ENCODE data around the gene C3orf20.

The C3orf20 gene

DNA sequence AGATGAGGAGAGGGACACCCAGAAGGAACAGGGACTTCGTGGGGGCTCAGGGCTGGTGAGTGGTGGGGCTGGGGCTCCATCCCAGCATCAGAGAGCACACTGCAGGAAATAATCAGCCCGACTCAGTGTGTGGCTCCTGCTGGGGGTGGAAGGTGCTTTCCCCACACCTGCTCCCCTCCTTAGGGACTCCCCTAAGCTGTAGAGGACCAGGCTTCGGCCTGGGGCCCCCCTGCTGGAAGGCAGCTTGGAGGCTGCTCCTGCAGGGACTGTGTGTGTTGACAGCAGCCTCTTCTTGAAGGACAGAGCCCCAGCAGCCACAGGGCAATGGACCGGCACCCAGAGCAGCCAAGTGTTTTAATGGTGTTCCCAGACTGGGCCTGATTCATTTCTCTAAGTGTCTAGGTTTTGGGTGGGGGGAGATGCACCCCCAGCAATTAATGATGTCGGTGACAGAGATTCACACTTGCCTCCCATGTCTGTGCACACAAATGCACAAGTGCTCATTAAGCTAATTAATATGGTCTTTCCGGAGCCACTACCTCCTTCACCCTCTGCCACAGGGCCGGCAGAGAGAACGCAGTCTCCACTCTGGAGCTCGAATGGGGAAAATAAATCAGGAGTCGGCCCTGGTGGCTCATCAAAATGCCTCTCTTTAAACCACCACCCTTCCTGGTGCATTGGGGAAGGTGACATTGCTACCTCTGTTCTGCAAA, 126.9 kb downstream of the C3orf20 start:
- Histone ChIP-seq H3K27me3 (ENCODE audit: low read length) (no peaks in the 10 kb centered on the region), H3K9ac (ENCODE audit: low read length) (no peak overlapping the region), H3K36me3 (ENCODE audit: low read length) (no peaks in the 10 kb centered on the region)

DNA sequence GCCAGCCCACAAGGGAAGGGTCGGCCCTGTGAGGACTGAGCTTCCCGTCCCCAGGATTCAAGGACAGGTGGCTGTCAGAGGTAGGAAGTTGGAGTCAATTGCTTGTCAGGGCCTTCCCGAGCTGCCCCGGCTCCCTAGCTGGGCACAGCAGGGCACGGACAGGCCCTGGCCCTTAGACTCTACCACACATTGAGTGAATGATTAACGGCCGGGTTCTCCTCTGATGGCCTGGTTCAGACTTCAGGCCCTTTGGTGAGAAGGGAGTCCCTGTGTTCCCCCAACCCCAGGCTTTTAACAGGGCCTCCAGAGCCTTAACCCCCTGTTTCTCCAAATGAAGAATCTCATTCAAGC, 127.4 kb downstream of the C3orf20 start:
- Histone ChIP-seq H3K27me3 (ENCODE audit: low read length) (no peaks in the 10 kb centered on the region), H4K20me1 (ENCODE audit: low read depth, low read length) (no peaks in the 10 kb centered on the region), H3K9ac (ENCODE audit: low read length) (no peak overlapping the region), H3K27ac (ENCODE audit: low read depth, low read length) (no peak overlapping the region), H3K4me3 (ENCODE audit: insufficient read depth, low read length, poor library complexity, severe bottlenecking) (no peak overlapping the region), H3K9me2 (replicated peaks; ENCODE audit: insufficient read depth, low read length) (no peaks in the 10 kb centered on the region), H3K4me2 (ENCODE audit: low read depth, low read length, poor library complexity, severe bottlenecking) (no peak overlapping the region), H3K36me3 (ENCODE audit: low read length) (no peaks in the 10 kb centered on the region), H2AFZ (ENCODE audit: low read depth, low read length, severe bottlenecking) (no peak overlapping the region), H3K9me3 (ENCODE audit: insufficient read depth, low read length) (no peaks in the 10 kb centered on the region), H3F3A (ENCODE audit: insufficient read depth) (no peaks in the 10 kb centered on the region), H3K79me2 (ENCODE audit: insufficient read depth, low read length) (no peaks in the 10 kb centered on the region)
- no peak for TF ChIP-seq EZH2phosphoT487 (conservative IDR thresholded peaks at IDR 0.05; ENCODE audit: low read length)
- no peak for TF ChIP-seq CTCF (IDR thresholded peaks at IDR 0.05; ENCODE audit: insufficient read depth, low read length, poor library complexity, severe bottlenecking)

More for the DNA sequence above, 126.9 kb downstream of the C3orf20 start:
- Histone ChIP-seq H4K20me1 (ENCODE audit: low read depth, low read length) (no peaks in the 10 kb centered on the region), H2AFZ (ENCODE audit: low read depth, low read length, severe bottlenecking) (no peak overlapping the region), H3F3A (ENCODE audit: insufficient read depth) (no peaks in the 10 kb centered on the region), H3K79me2 (ENCODE audit: insufficient read depth, low read length) (no peaks in the 10 kb centered on the region), H3K9me2 (replicated peaks; ENCODE audit: insufficient read depth, low read length) (no peaks in the 10 kb centered on the region), H3K27ac (ENCODE audit: low read depth, low read length) (no peak overlapping the region), H3K4me3 (ENCODE audit: insufficient read depth, low read length, poor library complexity, severe bottlenecking) (no peak overlapping the region), H3K4me2 (ENCODE audit: low read depth, low read length, poor library complexity, severe bottlenecking) (no peak overlapping the region), H3K9me3 (ENCODE audit: insufficient read depth, low read length) (no peaks in the 10 kb centered on the region)
- no peak for TF ChIP-seq CTCF (IDR thresholded peaks at IDR 0.05; ENCODE audit: insufficient read depth, low read length, poor library complexity, severe bottlenecking)
- no peak for TF ChIP-seq EZH2phosphoT487 (conservative IDR thresholded peaks at IDR 0.05; ENCODE audit: low read length)

DNA sequence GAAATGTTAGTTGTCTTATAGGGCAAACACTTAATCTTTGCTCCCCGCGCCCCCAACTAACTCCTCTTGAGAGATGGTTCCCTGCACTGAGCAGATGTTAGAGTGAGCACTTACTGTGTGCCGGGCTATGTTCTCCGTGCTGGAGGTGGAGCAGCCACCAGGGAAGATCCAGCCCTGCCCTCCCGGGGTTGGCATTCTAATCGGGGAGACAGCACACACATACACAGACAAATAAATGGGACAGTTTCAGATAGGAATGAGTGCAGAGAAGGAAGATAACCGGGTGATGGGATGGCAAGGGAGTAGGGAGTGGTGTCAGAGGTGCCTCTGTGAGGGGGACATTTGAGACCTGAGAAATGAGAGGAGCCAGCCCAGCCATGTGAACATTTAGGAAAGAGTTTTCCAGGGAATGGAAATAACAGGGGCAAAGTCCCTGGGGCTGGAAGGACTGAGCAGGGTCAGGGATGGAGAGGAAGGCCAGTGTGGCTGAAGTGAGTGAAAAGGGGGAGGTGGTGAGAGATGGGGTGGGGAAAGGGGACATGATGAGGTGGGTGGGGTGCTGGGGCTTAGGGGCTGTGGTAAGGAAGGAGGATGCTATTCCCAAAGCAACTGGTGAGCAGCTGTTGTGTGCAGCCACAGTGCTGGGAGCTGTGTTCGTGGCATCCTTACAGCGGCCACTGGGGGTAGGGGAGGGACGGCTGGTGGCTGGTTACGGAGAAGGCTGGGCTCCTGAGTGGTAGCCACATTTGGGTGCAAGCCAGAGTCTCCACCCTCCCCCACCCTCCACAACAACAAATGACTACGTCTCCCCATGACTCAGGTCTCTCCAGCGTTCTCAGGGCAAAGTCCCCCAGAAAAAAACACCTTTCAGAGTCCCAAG, 128.4 kb downstream of the C3orf20 start:
- Histone ChIP-seq H3F3A (ENCODE audit: insufficient read depth) (no peaks in the 10 kb centered on the region), H3K4me3 (ENCODE audit: insufficient read depth, low read length, poor library complexity, severe bottlenecking) (no peak overlapping the region), H3K27ac (ENCODE audit: low read depth, low read length) (no peak overlapping the region), H3K9me3 (ENCODE audit: insufficient read depth, low read length) (no peaks in the 10 kb centered on the region), H4K20me1 (ENCODE audit: low read depth, low read length) (no peaks in the 10 kb centered on the region), H3K79me2 (ENCODE audit: insufficient read depth, low read length) (no peaks in the 10 kb centered on the region), H3K4me2 (ENCODE audit: low read depth, low read length, poor library complexity, severe bottlenecking) (no peak overlapping the region), H3K9ac (ENCODE audit: low read length) (no peak overlapping the region), H3K27me3 (ENCODE audit: low read length) (no peaks in the 10 kb centered on the region), H2AFZ (ENCODE audit: low read depth, low read length, severe bottlenecking) (no peak overlapping the region), H3K9me2 (replicated peaks; ENCODE audit: insufficient read depth, low read length) (no peaks in the 10 kb centered on the region), H3K36me3 (ENCODE audit: low read length) (no peaks in the 10 kb centered on the region)
- TF ChIP-seq EZH2phosphoT487 (conservative IDR thresholded peaks at IDR 0.05; ENCODE audit: low read length) (no peak), CTCF (IDR thresholded peaks at IDR 0.05; ENCODE audit: insufficient read depth, low read length, poor library complexity, severe bottlenecking) (no peak)

Measured in SU-DHL-6 (cell line).